GM18870 (cell line): ENCODE measurements around the gene YIPF5.

Experiments used
- ATAC-seq: cut with Tn5 transposase; IDR thresholded peaks from one replicate; pipeline ENCODE4 v1.9.1; 2021; ENCODE audit warnings: moderate library complexity; ENCODE audit not compliant: unreplicated experiment

The YIPF5 gene

DNA sequence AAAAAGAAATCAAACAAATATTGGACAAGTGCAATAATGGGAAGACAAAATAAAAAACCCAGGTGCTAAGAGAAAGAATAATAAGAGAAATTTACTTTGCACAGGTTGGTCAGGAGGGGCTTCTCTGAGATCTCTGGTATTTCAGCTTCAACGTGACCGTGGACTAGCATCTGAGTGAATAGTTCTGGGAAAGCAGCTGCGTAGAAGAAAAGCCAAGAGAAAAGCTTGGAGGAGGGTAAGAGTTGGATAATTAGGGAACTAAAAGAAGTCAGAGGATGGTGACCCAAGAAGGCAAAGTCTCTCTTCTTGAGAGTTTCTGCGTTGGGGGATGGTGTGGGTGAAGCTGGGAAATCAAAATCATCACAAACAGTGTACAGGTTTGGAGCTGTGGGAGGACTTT, 41.6 kb downstream of the YIPF5 start:
- ATAC-seq: no peak

GRCh38 chr5:144126707-144127106, 43.8 kb downstream of the YIPF5 start:
- ATAC-seq: no peak

- no peak for ATAC-seq
Measured at GRCh38 chr5:144125163-144125726, 45.2 kb downstream of the YIPF5 start.

GRCh38 chr5:144122641-144123040, 47.8 kb downstream of the YIPF5 start:
- no peak for ATAC-seq

DNA sequence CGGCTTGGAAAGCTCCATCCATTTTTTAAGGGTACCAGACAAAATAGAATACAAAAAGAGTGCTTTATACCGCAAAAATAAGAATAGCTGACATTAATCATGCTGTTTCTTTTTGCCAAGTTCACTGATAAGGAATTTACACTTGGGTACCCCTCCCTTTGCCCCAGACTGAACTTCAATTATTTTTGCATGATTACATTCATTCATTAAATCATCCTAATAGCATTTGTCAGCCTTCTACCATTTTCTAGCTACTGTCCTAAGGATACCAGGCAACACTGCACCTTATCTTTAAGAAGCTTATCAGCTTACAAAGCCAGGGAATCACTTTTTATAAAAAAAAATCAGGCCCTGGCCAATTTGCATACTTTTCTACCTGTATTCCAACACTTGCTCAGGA, 48.4 kb downstream of the YIPF5 start:
- ATAC-seq: no peak

GRCh38 chr5:144121577-144121976, 48.9 kb downstream of the YIPF5 start:
- no peak for ATAC-seq

GRCh38 chr5:144120661-144121180, 49.7 kb downstream of the YIPF5 start:
- ATAC-seq: no peak

DNA sequence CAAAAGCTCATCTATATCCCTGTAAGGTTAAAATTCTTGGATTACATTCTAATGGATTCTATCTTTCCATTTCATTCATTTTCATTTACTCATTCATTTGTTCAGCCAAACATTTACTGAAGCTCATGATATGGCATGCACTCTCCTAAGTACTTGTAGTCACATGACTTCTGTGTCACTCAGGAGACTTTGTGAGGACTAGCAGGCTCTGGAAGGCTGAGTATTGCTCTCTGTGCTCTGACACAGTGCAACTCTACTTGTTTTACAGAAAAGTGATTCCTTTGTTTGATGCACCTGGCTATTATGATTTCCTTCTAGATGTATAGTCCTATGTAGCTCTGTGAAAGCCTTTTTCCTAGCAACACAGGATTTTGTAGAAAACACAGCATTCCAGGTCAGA, 53.0 kb downstream of the YIPF5 start:
- no peak for ATAC-seq

DNA sequence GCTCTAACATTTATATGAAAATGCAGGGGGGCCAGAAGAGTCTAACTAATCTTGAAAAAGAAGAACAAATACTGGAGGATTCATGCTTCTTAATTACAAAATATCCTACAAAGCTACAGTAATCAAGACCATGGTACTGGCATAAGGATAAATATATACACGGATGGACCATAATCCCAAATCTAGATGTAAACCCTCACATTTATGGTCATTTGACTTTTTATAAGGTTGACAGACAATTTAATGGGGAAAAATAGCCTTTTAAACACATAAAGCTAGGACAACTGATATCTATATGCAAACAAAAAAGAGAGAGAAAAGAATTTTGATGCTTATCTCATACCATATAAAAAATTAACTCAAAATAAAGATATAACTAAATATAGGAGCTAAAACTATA, 55.9 kb downstream of the YIPF5 start:
- ATAC-seq: no peak
